Measurements from ENCODE around the gene CHD1.

CHD1 gene

GRCh38 chr5:98904780-98905179, 24.0 kb downstream of the CHD1 start:
- no peak for DNase-seq (ENCODE audit: low read depth in 2 of 2)

DNA sequence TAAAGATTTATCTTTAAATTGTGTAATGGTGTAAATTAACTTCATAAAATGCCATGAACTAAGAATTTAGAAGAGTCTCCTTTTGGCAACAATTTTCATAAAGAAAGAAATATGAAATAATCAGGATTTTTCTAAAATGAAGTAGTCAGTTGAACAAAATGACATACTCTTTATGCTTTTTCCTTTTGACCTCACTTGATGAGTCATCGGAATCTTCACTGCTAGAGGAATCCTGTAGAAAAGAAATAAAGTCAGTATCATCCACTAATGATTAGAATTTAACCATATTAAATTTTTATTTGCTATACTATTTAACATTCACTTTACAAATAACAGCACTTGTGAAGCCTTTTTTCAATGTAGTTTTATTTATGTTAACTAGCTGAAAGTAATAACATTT, 26.1 kb downstream of the CHD1 start:
- DNase-seq (ENCODE audit: low read depth in 2 of 2) = no peak

DNA sequence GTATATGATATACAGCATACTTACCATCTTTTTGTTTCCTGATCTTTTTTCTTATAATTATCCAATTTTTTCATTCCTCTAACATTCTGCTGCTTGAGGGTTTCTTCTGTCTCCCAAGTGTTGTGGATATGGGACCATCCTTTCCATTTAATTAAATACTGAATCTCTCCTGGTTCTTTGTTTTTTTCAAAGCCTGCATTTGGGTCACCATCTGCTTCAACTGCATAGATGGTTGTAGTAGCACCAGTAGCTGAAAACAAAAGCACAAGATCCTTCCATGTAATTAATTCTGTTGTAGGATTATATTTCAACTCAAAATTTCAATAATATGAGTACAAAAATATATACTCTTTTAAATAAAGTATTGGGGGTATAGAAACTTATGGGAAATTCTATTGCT, 29.4 kb downstream of the CHD1 start:
- DNase-seq (ENCODE audit: low read depth in 2 of 2) = no peak

- no peak for DNase-seq (ENCODE audit: low read depth in 2 of 2)
These were observed 30.1 kb downstream of the CHD1 start for GRCh38 chr5:98898743-98899142.

DNA sequence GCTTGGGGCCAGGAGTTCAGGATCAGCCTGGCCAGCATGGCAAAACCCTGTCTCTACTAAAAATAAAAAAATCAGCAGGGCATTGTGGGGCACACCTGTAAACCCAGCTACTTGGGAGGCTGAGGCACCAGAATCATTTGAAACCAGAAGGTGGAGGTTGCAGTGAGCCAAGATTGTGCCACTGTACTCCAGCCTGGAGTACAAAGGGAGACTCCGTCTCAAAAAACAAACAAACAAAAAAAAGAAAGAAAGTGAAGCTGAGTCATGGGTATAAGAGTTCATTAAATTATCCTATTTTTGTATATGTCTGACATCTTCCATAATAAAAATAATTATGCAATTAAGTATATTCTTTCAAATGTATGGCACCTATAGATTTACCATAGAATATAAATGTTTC, 37.2 kb downstream of the CHD1 start:
- no peak for DNase-seq (ENCODE audit: low read depth in 2 of 2)

DNA sequence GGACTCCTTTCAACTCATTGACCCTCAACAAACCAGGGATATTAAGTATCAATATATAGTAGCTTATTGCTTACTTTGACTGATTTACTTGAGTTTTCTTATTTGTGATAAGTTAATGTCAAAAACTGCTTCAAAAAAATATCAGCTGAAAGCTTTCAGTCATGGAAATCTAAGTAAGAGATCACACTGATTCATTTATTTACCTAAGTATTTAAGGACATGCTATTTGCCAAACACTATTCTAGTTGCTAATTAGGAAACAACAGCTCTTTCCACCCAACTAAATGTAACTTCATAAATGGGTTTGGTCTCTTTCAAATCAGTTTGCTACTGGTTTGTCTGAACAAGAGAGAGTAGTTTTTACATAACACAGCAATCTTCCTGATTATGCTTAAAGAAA, 48.2 kb downstream of the CHD1 start:
- DNase-seq (ENCODE audit: low read depth in 2 of 2) = no peak

- no peak for DNase-seq (ENCODE audit: low read depth in 2 of 2)
These were observed 48.7 kb downstream of the CHD1 start for GRCh38 chr5:98880151-98880550.

DNA sequence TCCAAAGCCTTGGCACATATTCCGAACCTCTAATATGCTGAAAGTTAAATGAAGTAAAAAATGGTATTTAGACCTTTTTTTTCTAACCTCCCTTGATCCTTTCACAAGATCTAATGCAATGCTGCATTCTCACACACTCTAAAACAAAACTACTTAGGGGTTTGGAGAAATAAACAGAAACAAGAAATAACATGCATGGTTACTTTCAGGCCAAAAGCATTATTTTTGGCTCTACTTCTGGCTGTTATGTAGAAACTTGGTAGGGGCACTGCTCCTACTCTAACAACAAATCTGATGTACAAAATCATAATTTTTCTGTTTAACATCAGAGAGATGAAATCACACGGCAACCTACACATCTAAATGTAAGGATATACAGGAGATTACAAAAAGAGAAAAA, 51.2 kb downstream of the CHD1 start:
- no peak for DNase-seq (ENCODE audit: low read depth in 2 of 2)

DNA sequence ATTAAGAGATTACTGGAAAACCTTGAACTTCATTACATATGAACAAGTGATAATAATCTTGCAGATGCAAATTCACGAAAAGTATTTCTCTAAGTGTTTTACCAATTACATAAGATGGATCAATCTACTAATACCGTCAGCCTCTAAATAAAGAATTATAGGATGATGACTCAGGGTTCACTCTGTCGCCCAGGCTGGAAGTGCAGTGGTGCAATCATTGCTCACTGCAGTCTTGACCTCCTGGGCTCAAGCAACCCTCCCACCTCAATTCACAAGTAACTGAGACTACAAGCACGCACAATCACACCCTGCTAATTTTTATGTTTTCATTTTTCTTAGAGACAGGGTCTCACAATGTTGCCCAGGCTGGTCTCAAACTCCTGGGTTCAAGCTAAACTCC, 56.1 kb downstream of the CHD1 start:
- no peak for DNase-seq (ENCODE audit: low read depth in 2 of 2)

GRCh38 chr5:98865690-98866089, 63.1 kb downstream of the CHD1 start:
- DNase-seq (ENCODE audit: low read depth in 2 of 2) = no peak

- DNase-seq (ENCODE audit: low read depth in 2 of 2) = no peak
These were observed 81.8 kb downstream of the CHD1 start for GRCh38 chr5:98847054-98847453.

GRCh38 chr5:98846520-98846919, 82.3 kb downstream of the CHD1 start:
- no peak for DNase-seq (ENCODE audit: low read depth in 2 of 2)

- DNase-seq (ENCODE audit: low read depth in 2 of 2) = no peak
These were observed 82.9 kb downstream of the CHD1 start for GRCh38 chr5:98845878-98846277.

DNA sequence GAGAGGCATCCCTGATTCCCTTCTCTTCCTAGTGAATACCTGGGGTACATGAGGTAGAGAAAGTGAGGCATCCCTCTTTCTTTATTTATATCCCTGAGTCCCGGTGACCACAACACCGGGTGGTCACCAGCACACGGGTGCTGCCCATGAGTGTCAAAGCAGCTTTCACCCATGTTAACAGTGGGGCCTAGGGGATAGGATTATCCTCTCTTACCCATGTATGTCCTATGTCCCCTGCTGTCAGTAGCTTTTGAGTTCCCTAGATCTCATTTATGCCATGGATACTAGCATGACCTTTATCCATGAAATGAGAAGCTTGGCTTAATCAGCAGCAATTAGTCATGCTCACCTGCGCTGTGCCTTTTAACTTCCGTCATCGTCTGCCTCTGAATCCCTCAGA, 83.9 kb downstream of the CHD1 start:
- no peak for DNase-seq (ENCODE audit: low read depth in 2 of 2)

DNA sequence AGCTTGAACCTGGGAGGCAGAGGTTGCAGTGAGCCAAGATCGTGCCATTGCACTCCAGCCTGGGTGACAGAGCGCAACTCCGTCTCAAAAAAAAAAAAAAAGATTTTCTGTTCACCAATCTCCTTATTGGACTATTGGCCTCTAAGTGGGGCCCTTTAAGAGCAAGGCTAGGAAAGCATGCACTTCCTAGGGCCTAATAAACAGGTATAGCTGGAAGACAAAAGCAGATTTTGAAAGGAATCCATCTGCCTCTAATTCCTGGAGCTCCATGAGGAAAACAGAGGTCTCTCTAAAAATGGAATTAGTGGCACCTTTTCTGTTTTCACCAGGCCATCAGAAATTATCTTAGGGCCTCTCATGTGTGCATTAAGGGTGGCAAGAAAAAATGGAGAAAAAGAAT, 85.3 kb downstream of the CHD1 start:
- no peak for DNase-seq (ENCODE audit: low read depth in 2 of 2)

GRCh38 chr5:98840946-98841345, 87.9 kb downstream of the CHD1 start:
- no peak for DNase-seq (ENCODE audit: low read depth in 2 of 2)

GRCh38 chr5:98839469-98840383, 89.1 kb downstream of the CHD1 start:
- no peak for DNase-seq (ENCODE audit: low read depth in 2 of 2)

- no peak for DNase-seq (ENCODE audit: low read depth in 2 of 2)
These were observed 92.6 kb downstream of the CHD1 start for GRCh38 chr5:98836175-98836574.

GRCh38 chr5:98827588-98828284, 101.1 kb downstream of the CHD1 start:
- DNase-seq (ENCODE audit: low read depth in 2 of 2) = no peak

GRCh38 chr5:98827161-98827560, 101.6 kb downstream of the CHD1 start:
- DNase-seq (ENCODE audit: low read depth in 2 of 2) = no peak

DNA sequence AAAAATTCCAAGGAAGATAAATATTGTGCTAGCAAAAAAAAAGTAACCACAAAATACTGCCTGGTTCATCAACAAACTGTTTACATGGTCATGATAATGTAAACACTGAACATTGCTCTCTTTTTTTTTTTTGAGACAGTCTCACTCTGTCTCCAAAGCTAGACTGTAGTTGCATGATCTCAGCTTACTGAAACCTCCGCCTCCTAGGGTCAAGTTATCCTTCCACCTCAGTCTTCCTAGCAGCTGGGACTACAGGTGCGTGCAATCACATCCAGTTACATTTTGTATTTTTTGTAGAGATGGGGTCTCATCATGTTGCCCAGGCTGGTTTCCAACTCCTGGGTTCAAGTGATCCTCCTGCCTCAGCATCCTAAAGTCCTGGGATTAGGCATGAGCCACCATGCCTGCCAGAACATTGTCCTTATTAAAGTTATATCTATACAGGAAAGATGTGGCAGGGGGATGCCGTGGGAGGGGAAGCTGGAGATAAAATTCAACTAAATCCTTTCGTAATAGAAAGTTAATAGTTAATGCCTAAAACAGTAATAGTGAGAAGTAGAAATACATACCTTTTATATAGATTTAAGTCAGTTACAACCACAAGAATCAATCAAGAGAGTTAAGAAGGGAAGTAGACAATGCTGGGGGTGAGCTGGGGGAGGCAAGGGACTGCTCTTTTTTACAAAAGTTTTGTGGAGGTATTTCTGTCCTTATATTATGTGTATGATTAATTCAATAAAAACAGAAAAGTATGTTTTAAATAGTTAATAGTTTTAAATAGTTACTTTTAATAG, 103.0 kb downstream of the CHD1 start:
- DNase-seq (ENCODE audit: low read depth in 2 of 2) = no peak

DNA sequence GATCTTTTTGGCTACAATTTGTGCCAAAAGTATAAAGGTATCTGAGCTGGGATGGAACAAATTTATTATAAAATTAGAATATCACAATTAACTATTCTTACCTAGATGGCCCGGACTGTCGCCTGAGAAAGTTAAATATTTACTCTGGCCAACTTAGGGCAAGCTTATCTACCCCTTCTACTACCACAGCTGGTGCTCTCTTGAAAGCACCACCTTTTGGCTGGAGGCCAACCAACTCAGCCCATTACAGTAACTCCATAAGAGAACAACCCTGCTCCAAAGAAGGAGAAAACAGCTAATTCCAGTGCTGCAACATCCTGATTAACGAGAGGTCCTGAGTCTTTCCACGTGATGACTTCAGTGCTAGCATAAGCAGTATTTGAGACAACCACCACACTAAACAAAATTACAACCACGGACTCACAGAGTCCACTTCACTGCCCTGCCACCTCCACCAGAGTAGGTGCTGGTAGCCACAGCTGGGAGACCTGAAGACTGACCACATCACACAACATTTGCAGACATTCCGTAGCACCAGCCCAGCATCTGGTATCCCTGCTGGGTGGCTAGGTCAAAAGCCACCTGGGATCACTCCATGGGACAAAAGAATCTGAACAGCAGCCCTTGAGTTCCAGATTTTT, 112.1 kb downstream of the CHD1 start:
- DNase-seq (ENCODE audit: low read depth in 2 of 2) = no peak
